GM12864 (cell line): ENCODE results near the gene AEBP2.

ENCODE experiments used
- DNase-seq: peaks from one replicate; pipeline ENCODE4 v3.0.0-alpha.2; 2011; ENCODE audit warnings: low read depth
- H3K4me3 ChIP-seq: 2 replicates; pipeline ENCODE4 v1.5.1; 2011; ENCODE audit warnings: mild to moderate bottlenecking, low read depth, low read length, control low read depth
- TF ChIP-seq, protein P1 (sequence below): IDR thresholded peaks from 2 replicates; pipeline ENCODE4 v1.5.1; 2011; ENCODE audit warnings: low read depth, mild to moderate bottlenecking, moderate library complexity, low read length, control low read depth, inconsistent platforms; ENCODE audit errors: missing control alignments

Gene AEBP2

DNA sequence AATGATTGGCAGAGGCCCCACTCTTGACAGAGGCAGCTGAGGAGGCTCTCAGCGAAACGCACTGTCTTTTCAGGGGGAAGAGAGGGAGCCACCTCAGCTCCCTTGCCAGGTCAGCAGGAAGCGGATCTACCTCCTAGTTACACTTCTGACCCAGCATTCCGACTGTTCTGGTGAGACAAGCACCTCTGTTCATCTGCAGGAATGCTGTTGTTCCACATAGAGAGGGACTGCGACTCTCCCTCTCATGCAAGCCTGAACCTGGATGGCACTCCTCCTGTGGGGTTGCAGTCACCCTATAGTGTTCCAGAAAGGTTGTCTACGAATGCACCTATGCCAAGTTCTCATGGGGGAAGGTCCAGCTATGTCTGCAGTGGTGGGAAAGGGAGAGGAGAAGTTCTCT is 37.1 kb upstream of the AEBP2 start:
- TF ChIP-seq, protein P1, sequence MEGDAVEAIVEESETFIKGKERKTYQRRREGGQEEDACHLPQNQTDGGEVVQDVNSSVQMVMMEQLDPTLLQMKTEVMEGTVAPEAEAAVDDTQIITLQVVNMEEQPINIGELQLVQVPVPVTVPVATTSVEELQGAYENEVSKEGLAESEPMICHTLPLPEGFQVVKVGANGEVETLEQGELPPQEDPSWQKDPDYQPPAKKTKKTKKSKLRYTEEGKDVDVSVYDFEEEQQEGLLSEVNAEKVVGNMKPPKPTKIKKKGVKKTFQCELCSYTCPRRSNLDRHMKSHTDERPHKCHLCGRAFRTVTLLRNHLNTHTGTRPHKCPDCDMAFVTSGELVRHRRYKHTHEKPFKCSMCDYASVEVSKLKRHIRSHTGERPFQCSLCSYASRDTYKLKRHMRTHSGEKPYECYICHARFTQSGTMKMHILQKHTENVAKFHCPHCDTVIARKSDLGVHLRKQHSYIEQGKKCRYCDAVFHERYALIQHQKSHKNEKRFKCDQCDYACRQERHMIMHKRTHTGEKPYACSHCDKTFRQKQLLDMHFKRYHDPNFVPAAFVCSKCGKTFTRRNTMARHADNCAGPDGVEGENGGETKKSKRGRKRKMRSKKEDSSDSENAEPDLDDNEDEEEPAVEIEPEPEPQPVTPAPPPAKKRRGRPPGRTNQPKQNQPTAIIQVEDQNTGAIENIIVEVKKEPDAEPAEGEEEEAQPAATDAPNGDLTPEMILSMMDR, result no peak
- no peak for DNase-seq
- no peak overlapping the region for H3K4me3 ChIP-seq

DNA sequence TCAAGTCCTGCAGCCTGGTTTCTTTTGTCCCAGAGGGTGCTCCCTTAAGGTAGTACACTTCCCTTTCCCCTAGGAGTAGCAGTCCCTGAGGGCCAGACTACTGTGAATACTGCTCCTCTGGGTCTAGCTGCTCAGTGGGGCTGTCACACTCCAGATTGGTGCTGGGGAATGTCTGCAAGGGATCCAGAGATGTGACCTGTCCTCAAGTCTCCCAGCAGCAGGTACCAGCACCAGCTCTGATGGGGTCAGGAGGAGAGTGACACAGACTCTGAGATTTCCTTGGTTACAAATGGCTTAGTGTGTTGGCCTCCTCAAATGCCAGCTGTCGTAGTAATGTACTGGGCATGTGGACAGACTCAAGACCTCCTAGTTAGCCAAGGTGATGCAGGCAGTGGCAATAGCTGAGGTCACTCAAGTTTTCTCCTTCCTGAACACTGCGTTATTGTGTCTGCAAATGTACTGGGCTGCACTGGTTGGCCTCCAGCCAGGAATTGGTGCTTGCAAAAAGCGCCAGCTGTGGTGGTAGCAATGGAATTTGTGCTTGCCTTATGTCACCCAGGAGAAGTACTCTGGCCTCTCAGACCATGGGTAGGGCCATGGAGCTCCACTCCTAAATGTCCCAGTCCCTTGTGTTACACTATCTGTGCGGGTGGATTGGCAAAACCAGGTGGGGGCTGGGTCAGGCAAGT is 36.4 kb upstream of the AEBP2 start:
- no peak for DNase-seq
- H3K4me3 ChIP-seq, result no peak overlapping the region
- TF ChIP-seq, protein P1, result no peak

DNA sequence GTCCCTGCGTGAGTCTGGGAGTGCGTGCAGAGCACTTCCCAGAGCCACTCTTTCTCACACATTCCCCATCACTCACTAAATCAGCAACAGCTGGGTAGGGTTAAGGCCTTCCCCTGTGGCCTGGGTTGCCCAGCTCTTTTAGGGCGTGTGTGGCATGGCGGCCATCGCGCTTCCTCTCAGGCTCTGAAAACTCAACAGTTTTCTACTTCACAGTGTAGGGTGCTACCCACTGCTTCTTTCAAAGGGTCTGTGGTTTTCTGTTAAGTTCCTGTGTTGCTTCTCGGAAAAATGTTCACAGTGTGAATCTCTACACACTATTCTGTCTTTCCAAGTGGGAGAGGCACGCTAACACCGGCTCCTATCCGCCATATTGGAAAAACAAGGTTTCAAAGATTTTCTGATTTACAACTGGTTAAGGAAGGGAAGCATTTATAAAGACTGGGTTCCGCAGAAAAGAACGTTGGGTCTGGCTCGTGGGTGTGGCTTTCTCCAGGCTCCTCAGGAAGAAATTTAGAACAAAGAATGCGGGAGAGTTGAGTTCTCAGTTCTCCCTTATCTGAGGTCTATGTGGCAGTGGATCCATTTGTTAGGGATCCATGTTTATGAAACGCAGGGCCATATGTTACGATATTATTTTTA is 34.9 kb upstream of the AEBP2 start:
- DNase-seq, result no peak
- no peak overlapping the region for H3K4me3 ChIP-seq
- TF ChIP-seq, protein P1, result no peak

DNA sequence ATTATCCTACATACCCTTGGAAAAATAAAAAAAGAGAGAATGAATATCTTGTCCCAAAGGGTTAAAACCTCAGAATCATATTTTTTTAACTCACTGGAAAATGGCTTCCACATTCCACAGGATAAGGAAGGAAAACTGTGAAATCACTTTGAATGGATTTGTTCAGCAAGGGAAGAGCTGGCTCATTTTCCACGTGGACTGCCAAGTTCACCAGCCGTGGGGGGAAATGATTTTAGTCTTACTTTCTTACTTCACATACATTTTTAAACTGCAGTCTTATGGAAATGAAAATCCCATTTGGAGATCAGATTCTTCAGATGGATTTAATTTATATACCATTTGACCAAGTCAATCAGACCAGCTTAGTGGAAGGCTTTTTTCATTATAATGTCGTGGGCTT is 29.9 kb upstream of the AEBP2 start:
- no peak overlapping the region for H3K4me3 ChIP-seq
- TF ChIP-seq, protein P1, result no peak

DNA sequence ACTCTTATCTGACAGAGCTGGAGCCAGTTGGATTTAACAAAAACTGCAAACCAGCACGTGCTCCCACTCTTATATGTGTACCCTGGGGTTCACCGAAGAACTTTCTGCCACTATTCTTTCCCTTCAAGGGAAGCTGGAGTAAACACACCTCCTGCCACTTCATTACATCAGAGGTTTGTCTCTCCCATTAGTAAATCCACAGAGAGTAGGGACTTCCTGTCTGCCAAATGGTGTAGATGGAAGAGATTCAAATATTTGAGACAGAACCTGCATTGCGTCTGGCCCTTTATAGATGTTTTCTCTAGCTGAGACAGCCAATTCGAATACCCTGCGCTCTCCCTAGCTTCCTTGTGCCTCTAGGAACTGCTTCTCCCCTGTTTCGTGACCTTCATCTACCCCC is 29.1 kb upstream of the AEBP2 start:
- no peak for DNase-seq
- H3K4me3 ChIP-seq, result no peak overlapping the region
- TF ChIP-seq, protein P1, result no peak

More for the DNA sequence above, 29.9 kb upstream of the AEBP2 start:
- DNase-seq, result no peak

DNA sequence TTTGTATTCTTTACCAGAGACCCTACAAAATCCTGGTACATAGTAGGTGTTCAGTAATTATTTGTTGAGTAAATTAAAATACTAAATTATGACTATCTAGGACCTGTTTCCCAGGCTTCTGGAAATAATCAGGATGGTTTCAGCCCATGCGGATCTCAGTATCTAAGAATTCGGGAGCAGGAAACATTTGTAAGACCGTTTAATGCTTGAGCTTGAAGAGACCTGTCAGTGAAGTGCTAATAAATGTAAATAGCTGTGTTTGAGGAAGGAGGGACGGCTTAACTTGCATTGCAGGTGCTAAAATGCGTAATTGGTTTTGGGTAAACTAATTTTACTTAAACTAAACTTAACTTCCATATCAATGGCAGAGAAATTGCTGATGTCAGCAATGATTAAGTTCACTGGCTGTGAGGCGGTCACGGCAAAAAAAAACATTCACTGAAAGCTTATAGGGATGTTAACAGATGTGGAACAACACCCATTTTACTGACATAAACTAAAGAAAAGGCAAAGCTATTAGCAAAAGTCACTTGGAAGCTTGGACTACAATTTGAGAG is 28.6 kb upstream of the AEBP2 start:
- DNase-seq, result no peak
- TF ChIP-seq, protein P1, result no peak
- no peak overlapping the region for H3K4me3 ChIP-seq
